ENCODE measurements around the gene PHAF1. TPM values are rescaled to one million over a fixed set of nuclear protein-coding genes. Genes with fewer than 3 reads are reported as not detected.

The PHAF1 gene
- total and polyA plus RNA-seq, 9 of the 15 experiments (the other 6 are each of a cell fraction or from before 2014, with no cell fraction given), result 5.1 to 25.4 (median 13.8) TPM

DNA sequence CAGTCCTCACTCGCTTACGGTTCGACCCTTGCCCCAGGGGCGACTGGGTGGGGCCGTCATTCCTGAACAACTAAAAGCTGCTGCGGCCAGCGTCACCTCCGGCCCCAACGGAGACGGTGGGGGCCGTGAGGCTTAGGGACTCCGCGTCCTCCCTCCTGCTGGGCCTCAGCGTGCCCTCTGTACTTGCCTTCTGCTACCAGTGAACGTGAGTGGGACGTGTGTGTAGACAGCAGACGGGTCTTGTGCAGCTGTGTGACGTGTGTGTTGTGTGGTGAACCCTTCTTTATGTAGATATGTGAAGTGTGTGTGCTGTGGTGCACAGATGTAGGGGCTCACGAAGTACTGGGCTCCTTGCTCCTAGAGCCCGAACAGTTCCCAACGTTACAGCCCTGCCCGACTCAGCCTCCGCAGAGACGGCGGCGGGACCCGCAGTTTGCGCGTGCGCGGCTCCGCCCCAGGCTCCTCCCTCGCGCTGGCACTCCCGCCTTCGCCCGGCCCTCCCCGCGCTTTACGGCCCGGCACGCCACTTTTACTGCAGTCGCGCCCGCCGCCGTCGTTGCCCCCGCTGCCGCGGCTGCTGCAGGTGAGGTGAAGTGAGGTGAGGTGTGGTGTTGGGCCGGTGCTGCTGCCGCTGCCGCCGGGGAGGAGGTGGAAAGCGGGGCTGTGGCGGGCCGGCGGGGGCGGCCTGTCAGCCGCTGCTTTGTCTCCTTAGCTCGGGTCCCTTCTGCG lies at the start of gene PHAF1 (continued):
- no peak for TF ChIP-seq JUN (IDR thresholded peaks at IDR 0.05; ENCODE audit: borderline replicate concordance, low read depth, low read length)
- TF ChIP-seq JUN (CRISPR knock-in tag; IDR thresholded peaks at IDR 0.05; ENCODE audit: borderline replicate concordance), result no peak
- peak; percentile 67; the same call in 1 of the 2 replicates for TF ChIP-seq HNRNPL (IDR thresholded peaks at IDR 0.05; ENCODE audit: low read depth, low read length)
- TF ChIP-seq ZNF3 (CRISPR knock-in tag; IDR thresholded peaks at IDR 0.05), result no peak
- TF ChIP-seq GATAD2A (IDR thresholded peaks at IDR 0.05), result peak; percentile 46; the same call in 1 of the 2 replicates
- no peak for TF ChIP-seq ZNF785 (CRISPR knock-in tag; IDR thresholded peaks at IDR 0.05)
- peak; percentile 72 to 88; a peak in 3 of 4 replicates for TF ChIP-seq MAZ (CRISPR knock-in tag; conservative IDR thresholded peaks at IDR 0.05 in 1 of 2, IDR thresholded peaks at IDR 0.05 in 1 of 2)
- peak; percentile 86 for TF ChIP-seq RBFOX2 (IDR thresholded peaks at IDR 0.05; ENCODE audit: low read depth, low read length)
- TF ChIP-seq, protein P1, sequence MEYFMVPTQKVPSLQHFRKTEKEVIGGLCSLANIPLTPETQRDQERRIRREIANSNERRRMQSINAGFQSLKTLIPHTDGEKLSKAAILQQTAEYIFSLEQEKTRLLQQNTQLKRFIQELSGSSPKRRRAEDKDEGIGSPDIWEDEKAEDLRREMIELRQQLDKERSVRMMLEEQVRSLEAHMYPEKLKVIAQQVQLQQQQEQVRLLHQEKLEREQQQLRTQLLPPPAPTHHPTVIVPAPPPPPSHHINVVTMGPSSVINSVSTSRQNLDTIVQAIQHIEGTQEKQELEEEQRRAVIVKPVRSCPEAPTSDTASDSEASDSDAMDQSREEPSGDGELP (CRISPR knock-in tag; IDR thresholded peaks at IDR 0.05; ENCODE audit: borderline replicate concordance), result peak; percentile 53; the same call in 1 of the 2 replicates
- no peak for TF ChIP-seq RBM39 (optimal IDR thresholded peaks at IDR 0.05; ENCODE audit: low read depth, low read length)
- no peak for TF ChIP-seq NCOA6 (IDR thresholded peaks at IDR 0.05)
- no peak for TF ChIP-seq TOE1 (IDR thresholded peaks at IDR 0.05; ENCODE audit: borderline replicate concordance)
- TF ChIP-seq TOE1 (CRISPR knock-in tag; IDR thresholded peaks at IDR 0.05; ENCODE audit: borderline replicate concordance, low read depth), result 0 out of 2 replicates have a peak, but pooled peaks have one; percentile 24
- no peak for TF ChIP-seq MAFG (tag; conservative IDR thresholded peaks at IDR 0.05)
- TF ChIP-seq, protein P2, sequence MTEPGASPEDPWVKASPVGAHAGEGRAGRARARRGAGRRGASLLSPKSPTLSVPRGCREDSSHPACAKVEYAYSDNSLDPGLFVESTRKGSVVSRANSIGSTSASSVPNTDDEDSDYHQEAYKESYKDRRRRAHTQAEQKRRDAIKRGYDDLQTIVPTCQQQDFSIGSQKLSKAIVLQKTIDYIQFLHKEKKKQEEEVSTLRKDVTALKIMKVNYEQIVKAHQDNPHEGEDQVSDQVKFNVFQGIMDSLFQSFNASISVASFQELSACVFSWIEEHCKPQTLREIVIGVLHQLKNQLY (CRISPR knock-in tag; conservative IDR thresholded peaks at IDR 0.05), result no peak
- no peak for TF ChIP-seq BCOR (IDR thresholded peaks at IDR 0.05)
- TF ChIP-seq NCOA4 (IDR thresholded peaks at IDR 0.05; ENCODE audit: partially characterized antibody), result peak; percentile 18
- TF ChIP-seq NFATC3 (IDR thresholded peaks at IDR 0.05), result no peak
- TF ChIP-seq JUND (IDR thresholded peaks at IDR 0.05; ENCODE audit: borderline replicate concordance, low read depth, low read length), result no peak
- 0 out of 3 replicates have a peak, but pooled peaks have one; percentile 41 for TF ChIP-seq JUND (tag; IDR thresholded peaks at IDR 0.05; ENCODE audit: borderline replicate concordance, low read depth, low read length)
- TF ChIP-seq SMARCA5 (IDR thresholded peaks at IDR 0.05), result 0 out of 2 replicates have a peak, but pooled peaks have one; percentile 18
- TF ChIP-seq, protein P3, sequence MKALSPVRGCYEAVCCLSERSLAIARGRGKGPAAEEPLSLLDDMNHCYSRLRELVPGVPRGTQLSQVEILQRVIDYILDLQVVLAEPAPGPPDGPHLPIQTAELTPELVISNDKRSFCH (CRISPR knock-in tag; IDR thresholded peaks at IDR 0.05), result no peak
- TF ChIP-seq, protein P3 (tag; IDR thresholded peaks at IDR 0.05), result peak; percentile 36; the same call in 1 of the 2 replicates
- no peak for TF ChIP-seq BMI1 (IDR thresholded peaks at IDR 0.05; ENCODE audit: low read length)
- TF ChIP-seq TEAD1 (CRISPR knock-in tag; IDR thresholded peaks at IDR 0.05), result peak in 1 of 2 experiments; percentile 48; a peak in 1 of 4 replicates
- 0 out of 2 replicates have a peak, but pooled peaks have one; percentile 51 for TF ChIP-seq NR4A1 (CRISPR knock-in tag; IDR thresholded peaks at IDR 0.05)
- TF ChIP-seq NR4A1 (tag; IDR thresholded peaks at IDR 0.05), result no peak
- TF ChIP-seq ELF1 (tag; IDR thresholded peaks at IDR 0.05), result no peak
- peak; percentile 71 for TF ChIP-seq POLR2AphosphoS5 (IDR thresholded peaks at IDR 0.05; ENCODE audit: control insufficient read depth, insufficient read depth, low read depth, low read length)

Data from K562 (cell line).